Tibial nerve (tissue), 4 donors: ENCODE data around the gene NTSR1. TPM values are rescaled to one million over a fixed set of nuclear protein-coding genes. Genes with fewer than 3 reads are reported as not detected.

ENCODE experiments used
- DNase-seq, 2 donors: peaks; one replicate each; pipeline ENCODE4 v3.0.0-alpha.2; 2019; ENCODE audit warnings: low spot score in 2 of 2
- H3K27ac ChIP-seq, 4 donors: fragments of 200-600 bp; sonication (generic) in 3 of 4; one replicate each; pipeline ENCODE4 v1.5.1; 2017 to 2019; ENCODE audit warnings: mild to moderate bottlenecking in 1 of 4
- H3K27me3 ChIP-seq, 2 donors: fragments of 200-600 bp; sonication (generic) in 1 of 2; one replicate each; pipeline versions ENCODE4 v1.5.1 to v1.6.0; 2017 to 2019
- H3K36me3 ChIP-seq, 3 donors: fragments of 200-600 bp; sonication (generic); one replicate each; pipeline ENCODE4 v1.5.1; 2018 to 2019
- H3K4me1 ChIP-seq, 4 donors: fragments of 200-600 bp; sonication (generic) in 3 of 4; one replicate each; pipeline ENCODE4 v1.5.1; 2017 to 2019
- H3K4me3 ChIP-seq, 4 donors: fragments of 200-600 bp; sonication (generic) in 3 of 4; one replicate each; pipeline ENCODE4 v1.5.1; 2017 to 2019; ENCODE audit warnings: mild to moderate bottlenecking in 1 of 4, moderate library complexity in 1 of 4
- H3K9me3 ChIP-seq, 4 donors: fragments of 200-600 bp; sonication (generic) in 3 of 4; one replicate each; pipeline ENCODE4 v1.5.1; 2017 to 2019
- CTCF ChIP-seq, 5 experiments: fragments of 200-600 bp in 3 of 5; fragments of 450-650 bp in 2 of 5; sonication (generic) in 3 of 5; IDR thresholded peaks; one replicate each; pipeline ENCODE4 v1.5.1; 2016 to 2019; ENCODE audit warnings: antibody characterized with exemption in 5 of 5, mild to moderate bottlenecking in 3 of 5, moderate library complexity in 2 of 5
- EP300 ChIP-seq, 2 donors: sonication (generic); formaldehyde crosslinking; IDR thresholded peaks; one replicate each; pipeline ENCODE4 v1.6.1; 2017; ENCODE audit warnings: antibody characterized with exemption in 2 of 2, mild to moderate bottlenecking in 1 of 2
- POLR2A ChIP-seq, 2 donors: fragments of 450-650 bp; IDR thresholded peaks; one replicate each; pipeline ENCODE4 v1.6.1; 2017; ENCODE audit warnings: antibody characterized with exemption in 2 of 2, mild to moderate bottlenecking in 2 of 2, moderate library complexity in 2 of 2
- WGBS, 2 donors: methylation state at CpG; one replicate each; pipeline ENCODE4 v1.1.5; 2018; 5-methylcytosine and 5-hydroxymethylcytosine counted together
- total RNA-seq, 4 donors: library from RNA; depleted of rRNA; stranded (reverse); fragments of >200 nt; gene quantifications; one replicate each; pipeline ENCODE4 v1.1.0, GENCODE V29; 2016

NTSR1 gene
- total RNA-seq, 4 donors from 2014 or later: 0.30 TPM; not detected in 3

GRCh38 chr20:62743777-62744317 is 35.2 kb downstream of the NTSR1 start:
- Histone ChIP-seq H3K4me1 (peaks cover 0 to 9% (median 4%) of the 10 kb centered on the region in 4 donors), H3K27ac (no peak overlapping the region), H3K27me3 (peaks cover 0 to 37% of the 10 kb centered on the region in 2 donors), H3K9me3 (peaks cover 0 to 7% (median 0%) of the 10 kb centered on the region in 4 donors), H3K4me3 (no peak overlapping the region), H3K36me3 (no peaks in the 10 kb centered on the region)
- TF ChIP-seq CTCF (IDR thresholded peaks at IDR 0.05) (no peak), EP300 (IDR thresholded peaks at IDR 0.05) (no peak), POLR2A (IDR thresholded peaks at IDR 0.05) (no peak)
- no peak for DNase-seq
- 79 to 83% methylated on average over 20 of the region's 20 CpGs for WGBS, 2 donors

- H3K27ac ChIP-seq: no peak overlapping the region
- DNase-seq: no peak
- H3K4me1 ChIP-seq: peaks cover 0 to 9% (median under 1%) of the 10 kb centered on the region in 4 donors
- no peaks in the 10 kb centered on the region for H3K36me3 ChIP-seq
- H3K9me3 ChIP-seq: peaks cover 0 to 7% (median 0%) of the 10 kb centered on the region in 4 donors
- WGBS, 2 donors: 59 to 65% methylated on average over 6 of the region's 6 CpGs
- H3K4me3 ChIP-seq: no peak overlapping the region
- TF ChIP-seq EP300 (IDR thresholded peaks at IDR 0.05): no peak
- TF ChIP-seq CTCF (IDR thresholded peaks at IDR 0.05): no peak
- no peak for TF ChIP-seq POLR2A (IDR thresholded peaks at IDR 0.05)
- H3K27me3 ChIP-seq: peaks cover 0 to 30% of the 10 kb centered on the region in 2 donors
These were observed 36.1 kb downstream of the NTSR1 start for GRCh38 chr20:62744741-62745191.

- Histone ChIP-seq H3K27me3 (peaks cover 0 to 25% of the 10 kb centered on the region in 2 donors), H3K4me1 (peaks cover 0 to 8% (median 0%) of the 10 kb centered on the region in 4 donors), H3K9me3 (peaks cover 0 to 7% (median 0%) of the 10 kb centered on the region in 4 donors), H3K27ac (no peak overlapping the region), H3K36me3 (no peaks in the 10 kb centered on the region), H3K4me3 (no peak overlapping the region)
- TF ChIP-seq CTCF (IDR thresholded peaks at IDR 0.05): no peak
- TF ChIP-seq EP300 (IDR thresholded peaks at IDR 0.05): no peak
- TF ChIP-seq POLR2A (IDR thresholded peaks at IDR 0.05): no peak
- 69 to 70% methylated on average over 8 to 11 of the region's 11 CpGs for WGBS, 2 donors
- no peak for DNase-seq
These were observed 36.8 kb downstream of the NTSR1 start for GRCh38 chr20:62745279-62745951.

GRCh38 chr20:62745952-62746288 is 37.3 kb downstream of the NTSR1 start:
- TF ChIP-seq CTCF (IDR thresholded peaks at IDR 0.05) (no peak), EP300 (IDR thresholded peaks at IDR 0.05) (no peak), POLR2A (IDR thresholded peaks at IDR 0.05) (no peak)
- peaks cover 0 to 3% (median 0%) of the 10 kb centered on the region in 4 donors for H3K4me1 ChIP-seq
- no peak overlapping the region for H3K4me3 ChIP-seq
- peaks cover 0 to 20% of the 10 kb centered on the region in 2 donors for H3K27me3 ChIP-seq
- H3K9me3 ChIP-seq: peaks cover 0 to 7% (median 0%) of the 10 kb centered on the region in 4 donors
- DNase-seq: no peak
- no peaks in the 10 kb centered on the region for H3K36me3 ChIP-seq
- 75 to 81% methylated on average over 6 to 8 of the region's 9 CpGs for WGBS, 2 donors
- H3K27ac ChIP-seq: no peak overlapping the region

GRCh38 chr20:62748311-62748710 is 39.7 kb downstream of the NTSR1 start:
- TF ChIP-seq EP300 (IDR thresholded peaks at IDR 0.05) (no peak), POLR2A (IDR thresholded peaks at IDR 0.05) (no peak), CTCF (IDR thresholded peaks at IDR 0.05) (no peak)
- Histone ChIP-seq H3K27ac (no peak overlapping the region), H3K4me1 (no peaks in the 10 kb centered on the region), H3K36me3 (no peaks in the 10 kb centered on the region), H3K9me3 (peaks cover 0 to 7% (median 0%) of the 10 kb centered on the region in 4 donors), H3K4me3 (no peak overlapping the region), H3K27me3 (peaks cover 0 to 23% of the 10 kb centered on the region in 2 donors)
- WGBS, 2 donors: 73 to 86% methylated on average over 2 of the region's 2 CpGs
- DNase-seq: no peak
